GM12891 (cell line): ENCODE results near the gene WAS. TPM values are rescaled to one million over a fixed set of nuclear protein-coding genes. Genes with fewer than 3 reads are reported as not detected.
"Not testable (repeated sequence)": the region's sequence is repeated elsewhere in the genome, so short reads cannot be mapped to it uniquely, and the experiment has no call there.

Experiments used
- DNase-seq: peaks from one replicate; pipeline ENCODE4 v3.0.0; 2011; ENCODE audit warnings: low spot score; ENCODE audit not compliant: insufficient read length
- FAIRE-seq: peaks from 2 replicates; lab custom pipeline; 2011; peaks lifted over from hg19 to GRCh38; lab: Jason Lieb, UNC
- PAX5 ChIP-seq: IDR thresholded peaks from 2 replicates; pipeline ENCODE4 v1.6.1; 2011; ENCODE audit warnings: low read length, moderate library complexity, mild to moderate bottlenecking; ENCODE audit not compliant: insufficient read depth, severe bottlenecking
- POLR2A ChIP-seq: IDR thresholded peaks from 2 replicates; pipeline ENCODE4 v1.6.1; 2011; ENCODE audit warnings: low read depth, low read length, control low read depth
- POLR2AphosphoS5 ChIP-seq: IDR thresholded peaks from 2 replicates; pipeline ENCODE4 v1.6.1; 2011; ENCODE audit warnings: low read depth, low read length, control low read depth
- POU2F2 ChIP-seq: IDR thresholded peaks from 2 replicates; pipeline ENCODE4 v1.6.1; 2011; ENCODE audit warnings: low read depth, mild to moderate bottlenecking, control low read depth, low read length, moderate library complexity
- SPI1 ChIP-seq: IDR thresholded peaks from 2 replicates; pipeline ENCODE4 v1.6.1; 2011; ENCODE audit warnings: low read depth, low read length, control low read depth
- TAF1 ChIP-seq: IDR thresholded peaks from 2 replicates; pipeline ENCODE4 v1.6.1; 2011; ENCODE audit warnings: low read depth, low read length, control low read depth
- polyA plus RNA-seq: library from polyadenylated mRNA; unstranded; fragments of >200 nt; gene quantifications from one replicate; pipeline ENCODE4 v1.2.1, GENCODE V29; 2012; ENCODE audit warnings: low read depth, missing spikeins, inconsistent platforms; ENCODE audit not compliant: missing spikeins

Gene WAS
- 60.7 TPM for polyA plus RNA-seq

DNA sequence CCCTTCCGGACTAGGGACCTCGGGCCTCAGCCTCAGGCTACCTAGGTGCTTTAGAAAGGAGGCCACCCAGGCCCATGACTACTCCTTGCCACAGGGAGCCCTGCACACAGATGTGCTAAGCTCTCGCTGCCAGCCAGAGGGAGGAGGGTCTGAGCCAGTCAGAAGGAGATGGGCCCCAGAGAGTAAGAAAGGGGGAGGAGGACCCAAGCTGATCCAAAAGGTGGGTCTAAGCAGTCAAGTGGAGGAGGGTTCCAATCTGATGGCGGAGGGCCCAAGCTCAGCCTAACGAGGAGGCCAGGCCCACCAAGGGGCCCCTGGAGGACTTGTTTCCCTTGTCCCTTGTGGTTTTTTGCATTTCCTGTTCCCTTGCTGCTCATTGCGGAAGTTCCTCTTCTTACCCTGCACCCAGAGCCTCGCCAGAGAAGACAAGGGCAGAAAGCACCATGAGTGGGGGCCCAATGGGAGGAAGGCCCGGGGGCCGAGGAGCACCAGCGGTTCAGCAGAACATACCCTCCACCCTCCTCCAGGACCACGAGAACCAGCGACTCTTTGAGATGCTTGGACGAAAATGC lies at the start of gene WAS:
Gene WAS (plus strand): TSS at position 389 of the 572 bp plus-strand sequence. CDS start 55 bp downstream, at position 444.
- DNase-seq (peak; percentile 61), FAIRE-seq (peak; percentile 91)
- peak; percentile 71 for TF ChIP-seq POLR2A
- TF ChIP-seq SPI1 = peak; percentile 30; the same call in 1 of the 2 replicates
- TF ChIP-seq POLR2AphosphoS5 = peak; percentile 71
- no peak for TF ChIP-seq POU2F2
- no peak for TF ChIP-seq PAX5
- TF ChIP-seq TAF1 = peak; percentile 63; the same call in 1 of the 2 replicates

DNA sequence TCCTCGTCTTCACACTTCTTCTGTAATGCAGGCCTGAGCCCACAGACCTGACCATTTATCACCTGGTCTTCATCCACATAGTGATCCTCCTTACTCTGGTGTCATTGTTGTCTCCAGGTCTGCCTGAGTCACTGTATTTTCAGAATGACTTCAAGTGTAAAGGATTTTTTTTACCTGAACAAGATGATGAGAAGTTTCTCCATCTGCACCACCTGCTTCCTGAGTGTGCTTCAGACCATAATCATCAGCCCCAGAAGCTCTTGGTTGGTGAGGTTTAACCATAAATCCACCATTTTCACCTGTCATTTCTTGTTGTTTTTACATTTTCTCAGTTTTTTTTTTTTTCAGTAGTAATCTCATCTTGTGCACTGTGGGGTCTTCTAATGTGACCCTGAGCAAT lies 47.3 kb upstream of the WAS start:
- no peak for FAIRE-seq
- no peak for TF ChIP-seq POLR2A
- no peak for TF ChIP-seq POU2F2
- TF ChIP-seq TAF1 = no peak
- TF ChIP-seq POLR2AphosphoS5 = no peak
- TF ChIP-seq PAX5 = no peak
- no peak for TF ChIP-seq SPI1

GRCh38 chrX:48636776-48637175 lies 46.8 kb upstream of the WAS start:
- DNase-seq = no peak
- no peak for TF ChIP-seq TAF1
- no peak for TF ChIP-seq POLR2AphosphoS5
- no peak for TF ChIP-seq PAX5
- TF ChIP-seq POU2F2 = no peak
- no peak for TF ChIP-seq POLR2A
- TF ChIP-seq SPI1 = no peak
- no peak for FAIRE-seq

More for the DNA sequence above, 47.3 kb upstream of the WAS start:
- no peak for DNase-seq

DNA sequence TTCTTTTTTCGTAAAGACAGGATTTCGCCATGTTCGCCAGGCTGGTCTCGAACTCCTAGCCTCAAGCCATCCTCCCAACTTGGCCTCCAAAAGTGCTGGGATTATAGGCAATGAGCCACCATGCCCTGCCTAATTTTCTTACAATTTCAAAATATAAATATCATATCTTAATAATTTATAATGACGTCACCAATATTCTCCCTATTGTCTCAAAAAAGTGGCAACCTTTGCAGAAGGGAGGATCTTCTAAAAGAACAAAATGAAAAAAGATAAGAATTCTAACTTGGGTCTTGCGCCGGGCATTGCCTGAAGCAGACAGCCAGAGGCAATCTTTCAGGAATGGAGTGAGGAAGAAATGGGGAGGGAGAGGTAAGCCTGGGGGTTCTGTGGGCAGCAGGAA lies 37.9 kb upstream of the WAS start:
- no peak for FAIRE-seq

DNA sequence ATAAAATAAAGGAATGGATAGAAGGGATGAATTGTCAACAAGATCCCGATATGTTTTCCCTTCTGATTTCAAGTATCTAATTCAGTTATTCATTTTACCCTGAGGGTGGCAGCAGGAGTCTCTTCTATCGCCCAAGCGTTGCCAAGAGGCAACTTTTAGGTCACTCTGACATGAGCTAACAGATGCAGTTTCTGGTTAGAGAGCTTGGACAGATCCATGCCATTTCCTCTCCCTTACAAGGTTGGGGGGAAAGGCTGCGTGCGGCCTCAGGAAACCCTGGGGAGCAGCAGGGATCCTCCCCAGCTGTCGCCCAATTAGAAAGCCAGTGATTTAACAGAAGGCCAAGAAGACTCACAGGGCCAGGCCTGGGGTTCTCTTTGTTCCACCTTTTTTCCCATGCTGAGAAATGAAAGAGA lies 35.3 kb upstream of the WAS start:
- DNase-seq (no peak), FAIRE-seq (no peak)
- TF ChIP-seq POLR2A (no peak), POU2F2 (no peak), PAX5 (no peak), SPI1 (no peak), POLR2AphosphoS5 (no peak), TAF1 (no peak)

More for the DNA sequence above, 37.9 kb upstream of the WAS start:
- TF ChIP-seq SPI1 (no peak), POLR2A (no peak), TAF1 (no peak), POU2F2 (no peak)
- no peak for DNase-seq

GRCh38 chrX:48649102-48649501 lies 34.5 kb upstream of the WAS start:
- DNase-seq (no peak), FAIRE-seq (peak; percentile 58)
- TF ChIP-seq SPI1 (no peak), PAX5 (no peak), TAF1 (no peak), POLR2AphosphoS5 (no peak), POU2F2 (no peak), POLR2A (no peak)

DNA sequence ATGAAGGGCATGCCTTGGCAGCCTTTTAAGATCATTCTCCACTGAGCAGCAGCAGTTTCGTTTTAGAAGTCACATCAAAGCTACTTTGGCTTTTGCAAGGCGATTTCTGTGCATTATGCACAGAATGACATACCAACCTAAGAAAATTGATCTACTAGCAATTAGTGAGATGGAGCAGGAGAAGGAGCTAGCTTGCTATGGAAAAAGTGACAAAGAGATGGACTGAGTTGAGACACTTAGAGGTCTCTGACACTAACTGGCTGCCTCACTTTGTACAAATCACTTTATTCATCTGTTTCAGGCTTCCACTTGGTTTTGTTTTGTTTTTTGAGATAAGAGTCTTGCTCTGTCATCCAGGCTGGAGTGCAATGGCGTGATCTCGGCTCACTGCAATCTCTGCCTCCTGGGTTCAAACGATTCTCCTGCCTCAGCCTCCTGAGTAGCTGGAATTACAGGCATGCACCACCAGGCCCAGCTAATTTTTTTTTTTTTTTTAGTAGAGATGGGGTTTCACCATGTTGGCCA lies 31.5 kb upstream of the WAS start:
- DNase-seq, FAIRE-seq: not testable (repeated sequence)

GRCh38 chrX:48654746-48655145 lies 28.9 kb upstream of the WAS start:
- not testable (repeated sequence) for DNase-seq, FAIRE-seq

GRCh38 chrX:48659686-48660085 lies 23.9 kb upstream of the WAS start:
- DNase-seq, FAIRE-seq: not testable (repeated sequence)

DNA sequence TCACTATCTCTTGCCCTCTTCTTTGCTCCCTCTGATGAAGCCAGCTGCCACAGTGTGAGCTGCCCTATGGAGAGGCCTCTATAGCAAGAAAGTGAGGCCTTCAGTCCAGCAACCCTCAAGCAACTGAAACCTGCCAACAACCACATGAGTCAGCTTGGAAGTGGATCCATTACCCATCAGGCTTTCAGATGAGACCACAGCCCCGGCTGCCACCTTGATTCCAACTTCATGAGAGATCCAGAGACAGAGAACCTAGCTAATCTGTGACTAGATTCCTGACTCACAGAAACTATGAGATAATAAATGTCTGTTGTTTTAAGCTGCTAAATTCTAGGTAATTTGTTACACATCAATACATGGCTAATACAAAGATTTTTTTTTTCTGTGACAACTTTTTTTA lies 20.4 kb upstream of the WAS start:
- FAIRE-seq = no peak
- no peak for DNase-seq
- TF ChIP-seq POU2F2 (no peak), SPI1 (no peak), TAF1 (no peak), PAX5 (no peak), POLR2AphosphoS5 (no peak), POLR2A (no peak)

DNA sequence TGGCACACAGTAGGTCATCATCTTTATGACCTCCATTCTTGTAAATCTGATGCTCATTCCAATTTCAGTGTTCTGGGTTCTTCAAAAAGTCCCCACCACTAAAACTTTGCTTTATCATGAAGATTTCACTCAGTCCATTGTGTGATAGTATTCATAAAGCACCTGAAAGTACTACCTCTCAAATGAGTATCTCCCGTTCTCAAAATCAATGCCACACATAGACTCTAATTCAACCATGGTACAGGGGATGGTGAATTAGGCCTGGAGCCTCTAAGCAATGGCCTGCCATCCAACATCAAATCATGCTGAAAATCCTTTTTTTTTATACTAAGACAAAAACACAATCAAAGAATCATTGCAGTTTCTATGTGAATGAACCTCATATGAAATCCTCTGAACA lies 19.4 kb upstream of the WAS start:
- DNase-seq (no peak), FAIRE-seq (no peak)
- TF ChIP-seq POLR2A (no peak), POU2F2 (no peak), POLR2AphosphoS5 (no peak), PAX5 (no peak), TAF1 (no peak), SPI1 (no peak)
